DOHH2 (cell line): ENCODE results near the gene TGFBR3.

Experiments
- H3F3A ChIP-seq: fragments of 200-600 bp; sonication (generic), shearing (Covaris generic); 2 replicates; pipeline ENCODE4 v1.6.0; 2016; ENCODE audit warnings: antibody characterized with exemption, mild to moderate bottlenecking; ENCODE audit not compliant: control insufficient read depth, insufficient read depth
- H3K27ac ChIP-seq: fragments of 200-600 bp; sonication (generic); 2 replicates; pipeline ENCODE4 v1.5.1; 2014; ENCODE audit warnings: low read depth, mild to moderate bottlenecking, low read length, moderate library complexity
- H3K27me3 ChIP-seq: fragments of 200-600 bp; sonication (generic); 2 replicates; pipeline ENCODE4 v1.6.1; 2014; ENCODE audit warnings: mild to moderate bottlenecking, low read length, mixed read lengths; ENCODE audit not compliant: control insufficient read depth
- H3K36me3 ChIP-seq: fragments of 200-600 bp; sonication (generic); 2 replicates; pipeline ENCODE4 v1.6.1; 2014; ENCODE audit warnings: mild to moderate bottlenecking, low read length, moderate library complexity, mixed read lengths; ENCODE audit not compliant: control insufficient read depth
- H3K4me1 ChIP-seq: fragments of 200-600 bp; sonication (generic); 2 replicates; pipeline ENCODE4 v1.6.1; 2014; ENCODE audit warnings: mild to moderate bottlenecking, low read length, mixed read lengths; ENCODE audit not compliant: control insufficient read depth
- H3K4me2 ChIP-seq: fragments of 200-600 bp; sonication (generic); 2 replicates; pipeline ENCODE4 v1.6.0; 2014; ENCODE audit warnings: mild to moderate bottlenecking, low read length, moderate library complexity
- H3K4me3 ChIP-seq: fragments of 200-600 bp; sonication (generic); 2 replicates; pipeline ENCODE4 v1.5.1; 2014; ENCODE audit warnings: mild to moderate bottlenecking, low read length, mixed read lengths
- H3K79me2 ChIP-seq: fragments of 200-600 bp; sonication (generic); 2 replicates; pipeline ENCODE4 v1.6.1; 2014; ENCODE audit warnings: mild to moderate bottlenecking, low read length, mixed read lengths; ENCODE audit not compliant: control insufficient read depth
- H3K9me2 ChIP-seq: fragments of 200-600 bp; sonication (generic); replicated peaks from 2 replicates; pipeline ENCODE4 v1.6.1; 2014; ENCODE audit warnings: mild to moderate bottlenecking, low read length, mixed read lengths; ENCODE audit not compliant: control insufficient read depth
- H3K9me3 ChIP-seq: fragments of 200-600 bp; sonication (generic); 2 replicates; pipeline ENCODE4 v1.6.1; 2014; ENCODE audit warnings: antibody characterized with exemption, low read length, mixed read lengths; ENCODE audit not compliant: control insufficient read depth, insufficient read depth
- H4K20me1 ChIP-seq: fragments of 200-600 bp; sonication (generic); 2 replicates; pipeline ENCODE4 v1.6.0; 2014; ENCODE audit warnings: low read depth, mild to moderate bottlenecking, antibody characterized with exemption, low read length, moderate library complexity; ENCODE audit not compliant: control insufficient read depth, insufficient read depth
- CTCF ChIP-seq: fragments of 200-600 bp; sonication (generic); IDR thresholded peaks from one replicate; pipeline ENCODE4 v1.5.1; 2014; ENCODE audit warnings: antibody characterized with exemption, mild to moderate bottlenecking, low read depth, low read length; ENCODE audit not compliant: poor library complexity, severe bottlenecking
- EZH2phosphoT487 ChIP-seq: fragments of 200-600 bp; sonication (generic); IDR thresholded peaks from 2 replicates; pipeline ENCODE4 v1.6.1; 2017; ENCODE audit warnings: borderline replicate concordance, mild to moderate bottlenecking, antibody characterized with exemption, low read length, moderate library complexity, mixed read lengths

TGFBR3 gene

GRCh38 chr1:91801496-91802115, 84.3 kb downstream of the TGFBR3 start:
- no peak overlapping the region for H3K4me2 ChIP-seq
- H3F3A ChIP-seq: no peaks in the 10 kb centered on the region
- TF ChIP-seq CTCF (no peak), EZH2phosphoT487 (no peak)
- H3K36me3 ChIP-seq: no peaks in the 10 kb centered on the region
- no peaks in the 10 kb centered on the region for H3K9me3 ChIP-seq
- H3K4me3 ChIP-seq: no peak overlapping the region
- H4K20me1 ChIP-seq: no peaks in the 10 kb centered on the region
- H3K4me1 ChIP-seq: peaks cover 5% of the 10 kb centered on the region
- H3K27me3 ChIP-seq: no peaks in the 10 kb centered on the region
- no peak overlapping the region for H3K27ac ChIP-seq
- no peaks in the 10 kb centered on the region for H3K9me2 ChIP-seq
- H3K79me2 ChIP-seq: no peaks in the 10 kb centered on the region

GRCh38 chr1:91799863-91800262, 86.1 kb downstream of the TGFBR3 start:
- Histone ChIP-seq H3K36me3 (no peaks in the 10 kb centered on the region), H3K9me2 (no peaks in the 10 kb centered on the region), H3K9me3 (no peaks in the 10 kb centered on the region), H4K20me1 (no peaks in the 10 kb centered on the region), H3K4me1 (peaks cover 5% of the 10 kb centered on the region), H3K79me2 (no peaks in the 10 kb centered on the region), H3K4me2 (no peak overlapping the region), H3K27ac (no peak overlapping the region), H3F3A (no peaks in the 10 kb centered on the region), H3K27me3 (no peaks in the 10 kb centered on the region), H3K4me3 (no peak overlapping the region)
- TF ChIP-seq CTCF: no peak

- Histone ChIP-seq H3K27ac (no peak overlapping the region), H3K9me2 (no peaks in the 10 kb centered on the region), H4K20me1 (no peaks in the 10 kb centered on the region), H3K4me1 (peaks cover 5% of the 10 kb centered on the region), H3K36me3 (no peaks in the 10 kb centered on the region), H3K27me3 (no peaks in the 10 kb centered on the region), H3K4me3 (no peak overlapping the region), H3K4me2 (no peak overlapping the region), H3K9me3 (no peaks in the 10 kb centered on the region), H3K79me2 (no peaks in the 10 kb centered on the region), H3F3A (no peaks in the 10 kb centered on the region)
- TF ChIP-seq EZH2phosphoT487 (no peak), CTCF (no peak)
Observed at GRCh38 chr1:91799159-91799558, 86.8 kb downstream of the TGFBR3 start.

GRCh38 chr1:91798740-91799139, 87.2 kb downstream of the TGFBR3 start:
- Histone ChIP-seq H3K9me3 (no peaks in the 10 kb centered on the region), H3K36me3 (no peaks in the 10 kb centered on the region), H3F3A (no peaks in the 10 kb centered on the region), H3K27me3 (no peaks in the 10 kb centered on the region), H3K79me2 (no peaks in the 10 kb centered on the region), H3K4me2 (no peak overlapping the region), H3K9me2 (no peaks in the 10 kb centered on the region), H4K20me1 (no peaks in the 10 kb centered on the region), H3K4me3 (no peak overlapping the region), H3K4me1 (peaks cover 3% of the 10 kb centered on the region), H3K27ac (no peak overlapping the region)
- TF ChIP-seq CTCF (no peak), EZH2phosphoT487 (no peak)
